Loucy (cell line): ENCODE results near the gene MSX1.

Experiments
- CTCF ChIP-seq: fragments of 200-600 bp; sonication (generic); conservative IDR thresholded peaks from 2 replicates; pipeline ENCODE4 v1.5.1; 2014; ENCODE audit warnings: mild to moderate bottlenecking, antibody characterized with exemption, low read length
- EZH2phosphoT487 ChIP-seq: fragments of 200-600 bp; IDR thresholded peaks from 2 replicates; pipeline ENCODE4 v1.6.1; 2018; ENCODE audit warnings: antibody characterized with exemption, mild to moderate bottlenecking, moderate library complexity, borderline replicate concordance

- TF ChIP-seq CTCF (no peak), EZH2phosphoT487 (no peak)
Observed at GRCh38 chr4:4857001-4857808, 2.3 kb upstream of the MSX1 start.
